Body of pancreas (tissue), 4 donors: ENCODE measurements around the gene MAGI1. TPM values are rescaled to one million over a fixed set of nuclear protein-coding genes. Genes with fewer than 3 reads are reported as not detected.

Experiments used
- ATAC-seq: fragments of 150-250 bp; one replicate; pipeline ENCODE4 v1.9.1; 2016
- DNase-seq, 4 donors: peaks; one replicate each; pipeline ENCODE4 v3.0.0-alpha.2; 2019
- H3K27ac ChIP-seq, 4 donors: fragments of 200-600 bp; sonication (generic); 1 replicate in 3 of 4; 2 replicates in 1 of 4; pipeline versions ENCODE4 v1.5.1 to v1.6.1; 2016 to 2019; ENCODE audit warnings: mild to moderate bottlenecking in 1 of 4, mixed read lengths in 1 of 4, moderate library complexity in 1 of 4
- H3K27me3 ChIP-seq, 2 donors: fragments of 200-600 bp; sonication (generic); one replicate each; pipeline ENCODE4 v1.6.0; 2016; ENCODE audit warnings: mild to moderate bottlenecking in 1 of 2
- H3K36me3 ChIP-seq, 2 donors: fragments of 200-600 bp; sonication (generic); replicated peaks in 1 of 2; 2 replicates each; pipeline ENCODE4 v1.5.1; 2016; ENCODE audit warnings: low read depth in 2 of 2; ENCODE audit not compliant: insufficient read depth in 1 of 2
- H3K4me1 ChIP-seq: fragments of 200-600 bp; sonication (generic); one replicate; pipeline ENCODE4 v1.6.0; 2016
- H3K4me3 ChIP-seq, 2 donors: fragments of 200-600 bp; sonication (generic); 1 replicate in 1 of 2; 2 replicates in 1 of 2; pipeline ENCODE4 v1.5.1; 2016 to 2019
- H3K9me3 ChIP-seq, 3 donors: fragments of 200-600 bp; sonication (generic); 1 replicate in 2 of 3; 2 replicates in 1 of 3; pipeline ENCODE4 v1.5.1; 2016
- CTCF ChIP-seq, 7 experiments: fragments of 450-650 bp in 4 of 7; fragments of 200-600 bp in 3 of 7; sonication (generic) in 3 of 7; IDR thresholded peaks; one replicate each; pipeline ENCODE4 v1.5.1; 2016 to 2019; ENCODE audit warnings: antibody characterized with exemption in 7 of 7
- POLR2A ChIP-seq, 3 donors: fragments of 450-650 bp; IDR thresholded peaks; one replicate each; pipeline ENCODE4 v1.6.1; 2016; ENCODE audit warnings: antibody characterized with exemption in 3 of 3, mild to moderate bottlenecking in 2 of 3
- WGBS, 2 donors: methylation state at CpG; one replicate each; pipeline ENCODE4 v1.1.5; 2017; 5-methylcytosine and 5-hydroxymethylcytosine counted together
- intact Hi-C: fragments of 100-400 bp; cut with DNase I; formaldehyde crosslinking; loops from one replicate; pipeline ENCODE4 v1.15.1; 2023
- total RNA-seq, 2 donors: library from RNA; depleted of rRNA; stranded (reverse); fragments of >200 nt; gene quantifications; one replicate each; pipeline ENCODE4 v1.1.0, GENCODE V29; 2016

MAGI1 gene
- total RNA-seq, 2 donors from 2014 or later: 44.2 to 63.6 TPM

- 93 to 100% methylated on average over 1 of the region's 1 CpG for WGBS, 2 donors
- Histone ChIP-seq H3K36me3 (no peaks in the 10 kb centered on the region), H3K4me1 (peaks cover 4% of the 10 kb centered on the region), H3K9me3 (no peaks in the 10 kb centered on the region), H3K27me3 (no peaks in the 10 kb centered on the region), H3K27ac (no peak overlapping the region), H3K4me3 (no peak overlapping the region)
- TF ChIP-seq CTCF (IDR thresholded peaks at IDR 0.05) (no peak), POLR2A (IDR thresholded peaks at IDR 0.05) (no peak)
- no peak for ATAC-seq
- intact Hi-C loops: no loop called here
- no peak for DNase-seq
Observed at GRCh38 chr3:65583188-65583587, 455.5 kb downstream of the MAGI1 start.

GRCh38 chr3:65582012-65582717, 456.6 kb downstream of the MAGI1 start:
- Histone ChIP-seq H3K9me3 (no peaks in the 10 kb centered on the region), H3K4me3 (no peak overlapping the region), H3K36me3 (no peaks in the 10 kb centered on the region), H3K27me3 (no peaks in the 10 kb centered on the region), H3K27ac (no peak overlapping the region), H3K4me1 (peaks cover 4% of the 10 kb centered on the region)
- TF ChIP-seq POLR2A (IDR thresholded peaks at IDR 0.05) (no peak), CTCF (IDR thresholded peaks at IDR 0.05) (no peak)
- no peak for ATAC-seq
- no peak for DNase-seq
- WGBS, 2 donors: 92 to 93% methylated on average over 7 of the region's 7 CpGs
- intact Hi-C loops: no loop called here

GRCh38 chr3:65581313-65581712, 457.4 kb downstream of the MAGI1 start:
- H3K27ac ChIP-seq: no peak overlapping the region
- no peaks in the 10 kb centered on the region for H3K36me3 ChIP-seq
- H3K9me3 ChIP-seq: no peaks in the 10 kb centered on the region
- no peak overlapping the region for H3K4me3 ChIP-seq
- no peaks in the 10 kb centered on the region for H3K27me3 ChIP-seq
- ATAC-seq: no peak
- H3K4me1 ChIP-seq: peaks cover 4% of the 10 kb centered on the region
- 89 to 97% methylated on average over 2 of the region's 2 CpGs for WGBS, 2 donors
- no peak for TF ChIP-seq CTCF (IDR thresholded peaks at IDR 0.05)
- no peak for TF ChIP-seq POLR2A (IDR thresholded peaks at IDR 0.05)
- intact Hi-C loops: no loop called here
- DNase-seq: no peak

- Histone ChIP-seq H3K27ac (no peak overlapping the region), H3K4me1 (no peaks in the 10 kb centered on the region), H3K4me3 (no peak overlapping the region), H3K27me3 (no peaks in the 10 kb centered on the region), H3K9me3 (no peaks in the 10 kb centered on the region), H3K36me3 (no peaks in the 10 kb centered on the region)
- 94 to 97% methylated on average over 5 of the region's 5 CpGs for WGBS, 2 donors
- DNase-seq (no peak), ATAC-seq (no peak)
- intact Hi-C loops: no loop called here
- TF ChIP-seq CTCF (IDR thresholded peaks at IDR 0.05) (no peak), POLR2A (IDR thresholded peaks at IDR 0.05) (no peak)
Observed at GRCh38 chr3:65578861-65579260, 459.9 kb downstream of the MAGI1 start.

- WGBS, 2 donors: 86 to 93% methylated on average over 8 of the region's 8 CpGs
- intact Hi-C loops: no loop called here
- Histone ChIP-seq H3K36me3 (no peaks in the 10 kb centered on the region), H3K27ac (no peak overlapping the region), H3K4me3 (no peak overlapping the region), H3K9me3 (no peaks in the 10 kb centered on the region), H3K27me3 (no peaks in the 10 kb centered on the region), H3K4me1 (no peaks in the 10 kb centered on the region)
- no peak for TF ChIP-seq CTCF (IDR thresholded peaks at IDR 0.05)
- no peak for TF ChIP-seq POLR2A (IDR thresholded peaks at IDR 0.05)
- no peak for ATAC-seq
- no peak for DNase-seq
Observed at GRCh38 chr3:65577843-65578430, 460.8 kb downstream of the MAGI1 start.
